ENCODE results near the gene FADS2.

The FADS2 gene

GRCh38 chr11:61795876-61796526 lies 32.1 kb upstream of the FADS2 start:
- no peak for DNase-seq

GRCh38 chr11:61797263-61797944 lies 30.7 kb upstream of the FADS2 start:
- DNase-seq = peak; percentile 66

GRCh38 chr11:61799665-61800284 lies 28.3 kb upstream of the FADS2 start:
- no peak for DNase-seq

- DNase-seq = no peak
These were observed 27.5 kb upstream of the FADS2 start for GRCh38 chr11:61800331-61801281.

- no peak for DNase-seq
These were observed 25.5 kb upstream of the FADS2 start for GRCh38 chr11:61802605-61803004.

- no peak for DNase-seq
These were observed 24.0 kb upstream of the FADS2 start for GRCh38 chr11:61803889-61804647.

GRCh38 chr11:61805146-61805545 lies 23.0 kb upstream of the FADS2 start:
- no peak for DNase-seq

GRCh38 chr11:61806785-61807184 lies 21.3 kb upstream of the FADS2 start:
- no peak for DNase-seq

- DNase-seq = no peak
These were observed 17.4 kb upstream of the FADS2 start for GRCh38 chr11:61810671-61811175.

GRCh38 chr11:61811831-61812230 lies 16.3 kb upstream of the FADS2 start:
- DNase-seq = no peak

- no peak for DNase-seq
These were observed 15.2 kb upstream of the FADS2 start for GRCh38 chr11:61812736-61813411.

- no peak for DNase-seq
These were observed 13.7 kb upstream of the FADS2 start for GRCh38 chr11:61814247-61814957.

- DNase-seq = peak; percentile 4
These were observed 12.9 kb upstream of the FADS2 start for GRCh38 chr11:61814958-61815789.

- DNase-seq = peak; percentile 39
These were observed 12.0 kb upstream of the FADS2 start for GRCh38 chr11:61815790-61816735.

- DNase-seq = peak; percentile 56
These were observed 11.2 kb upstream of the FADS2 start, which contains the start of gene FADS1 for GRCh38 chr11:61816736-61817455. Gene FADS1, minus strand, starts transcription at chr11:61817003. Its CDS starts 74 bp downstream, at chr11:61816929.

- no peak for DNase-seq
These were observed 10.5 kb upstream of the FADS2 start for GRCh38 chr11:61817471-61818202.

- DNase-seq = no peak
These were observed 7.9 kb upstream of the FADS2 start for GRCh38 chr11:61820174-61820573.

All from central memory CD4-positive, alpha-beta T cell (primary cell).